A549 treated with dexamethasone at 1 μM for 4 hours (cell line): ENCODE data around the gene MYO19. TPM values are rescaled to one million over a fixed set of nuclear protein-coding genes. Genes with fewer than 3 reads are reported as not detected.

Experiments used
- total RNA-seq: library from RNA; stranded (reverse); fragments of 200-300 nt; extraction: Qiagen RNA extraction; gene quantifications from 5 replicates; pipeline ENCODE4 v1.2.3, GENCODE V29; 2022

The MYO19 gene, protein sequence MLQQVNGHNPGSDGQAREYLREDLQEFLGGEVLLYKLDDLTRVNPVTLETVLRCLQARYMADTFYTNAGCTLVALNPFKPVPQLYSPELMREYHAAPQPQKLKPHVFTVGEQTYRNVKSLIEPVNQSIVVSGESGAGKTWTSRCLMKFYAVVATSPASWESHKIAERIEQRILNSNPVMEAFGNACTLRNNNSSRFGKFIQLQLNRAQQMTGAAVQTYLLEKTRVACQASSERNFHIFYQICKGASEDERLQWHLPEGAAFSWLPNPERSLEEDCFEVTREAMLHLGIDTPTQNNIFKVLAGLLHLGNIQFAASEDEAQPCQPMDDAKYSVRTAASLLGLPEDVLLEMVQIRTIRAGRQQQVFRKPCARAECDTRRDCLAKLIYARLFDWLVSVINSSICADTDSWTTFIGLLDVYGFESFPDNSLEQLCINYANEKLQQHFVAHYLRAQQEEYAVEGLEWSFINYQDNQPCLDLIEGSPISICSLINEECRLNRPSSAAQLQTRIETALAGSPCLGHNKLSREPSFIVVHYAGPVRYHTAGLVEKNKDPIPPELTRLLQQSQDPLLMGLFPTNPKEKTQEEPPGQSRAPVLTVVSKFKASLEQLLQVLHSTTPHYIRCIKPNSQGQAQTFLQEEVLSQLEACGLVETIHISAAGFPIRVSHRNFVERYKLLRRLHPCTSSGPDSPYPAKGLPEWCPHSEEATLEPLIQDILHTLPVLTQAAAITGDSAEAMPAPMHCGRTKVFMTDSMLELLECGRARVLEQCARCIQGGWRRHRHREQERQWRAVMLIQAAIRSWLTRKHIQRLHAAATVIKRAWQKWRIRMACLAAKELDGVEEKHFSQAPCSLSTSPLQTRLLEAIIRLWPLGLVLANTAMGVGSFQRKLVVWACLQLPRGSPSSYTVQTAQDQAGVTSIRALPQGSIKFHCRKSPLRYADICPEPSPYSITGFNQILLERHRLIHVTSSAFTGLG
- total RNA-seq: 47.5 to 61.1 TPM (median 56.7 TPM) in 5 replicates

DNA sequence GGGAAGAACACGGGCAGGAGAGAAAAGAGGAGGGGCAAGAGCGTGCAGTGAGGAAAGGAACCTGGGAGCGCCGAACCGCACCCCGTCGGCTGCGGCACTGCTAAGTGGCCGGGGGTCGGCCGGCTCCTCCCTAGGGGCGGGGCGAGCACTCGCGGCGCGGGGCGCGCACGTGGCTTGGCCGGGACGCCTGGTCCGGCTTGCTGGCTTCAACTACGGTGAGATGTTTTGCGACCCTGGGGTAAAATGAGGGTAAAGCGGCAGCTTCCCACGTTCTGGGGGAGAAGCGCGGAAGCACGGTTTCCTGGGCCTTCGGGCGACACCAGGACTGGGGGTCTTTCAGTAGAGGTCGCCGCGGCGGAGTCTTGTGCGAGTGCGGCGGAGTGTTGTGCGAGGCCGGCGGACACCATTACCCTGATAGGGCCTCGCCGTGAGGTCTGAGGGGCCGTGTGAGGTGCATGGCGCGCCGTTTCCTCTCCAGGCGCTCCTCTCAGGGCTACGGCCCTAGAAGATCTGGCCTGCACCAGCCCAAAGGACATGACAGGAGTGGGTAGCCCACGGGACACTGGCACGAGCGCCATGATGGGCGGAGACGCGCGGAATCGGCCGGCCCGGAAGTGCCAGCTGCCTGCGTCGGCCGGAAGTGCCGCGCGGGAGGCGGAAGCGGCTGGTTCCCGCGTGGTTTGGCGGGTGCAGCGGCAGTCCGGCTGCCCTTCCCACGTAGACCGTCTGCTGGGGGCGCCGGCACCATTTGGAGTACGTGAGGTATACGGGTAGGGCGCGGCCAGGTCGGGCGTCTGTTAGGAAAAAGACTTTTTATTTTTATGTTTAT is at the start of gene MYO19, which contains the start of gene PIGW:
Gene MYO19 (minus strand): TSS at position 29 of the 829 bp plus-strand sequence. CDS start 2,330 bp downstream, outside the sequence.
Gene PIGW (plus strand): TSS at position 148 of the 829 bp plus-strand sequence. CDS start 2,115 bp downstream, outside the sequence.

DNA sequence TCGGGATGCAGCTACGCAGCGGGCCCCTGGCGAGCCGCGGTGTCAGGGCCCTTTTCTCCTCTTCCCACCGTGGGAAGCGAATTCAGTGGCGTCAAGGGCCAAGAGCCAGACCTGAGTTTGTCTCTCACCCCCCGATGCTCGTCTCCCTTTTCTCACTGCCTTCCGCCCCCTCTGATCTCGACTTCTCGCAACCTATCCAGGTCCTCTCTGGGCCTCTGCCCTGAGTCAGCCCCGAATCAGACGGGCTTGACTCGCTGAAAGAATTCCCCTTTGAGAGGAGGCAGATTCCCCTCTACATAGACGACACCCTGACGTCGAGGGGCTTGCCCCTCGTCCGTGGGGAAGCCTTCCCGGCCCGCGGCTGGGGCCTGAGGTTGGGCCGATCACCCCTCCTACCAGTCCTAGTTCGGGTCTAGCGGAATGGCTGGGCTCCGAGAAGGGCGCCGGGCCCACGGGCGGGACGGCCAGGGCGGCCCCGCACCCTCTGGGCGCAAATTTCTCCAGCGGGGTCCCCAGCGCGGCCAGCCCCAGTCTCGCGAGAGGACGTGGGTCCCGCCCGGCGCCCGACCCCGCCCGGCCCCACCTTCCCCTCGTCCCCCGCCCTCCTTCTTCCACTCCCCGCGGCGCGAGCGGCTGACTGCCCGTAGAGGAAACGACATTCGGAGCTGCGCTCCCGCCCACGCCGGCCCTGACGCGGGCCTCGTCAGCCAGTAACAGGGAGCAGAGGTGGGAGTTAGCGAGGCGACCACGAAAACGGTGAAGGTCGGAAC is 9.8 kb upstream of the MYO19 start, which contains the start of gene GGNBP2:
Gene GGNBP2 (plus strand): TSS at position 613 of the 770 bp plus-strand sequence. CDS start 806 bp downstream, outside the sequence.

DNA sequence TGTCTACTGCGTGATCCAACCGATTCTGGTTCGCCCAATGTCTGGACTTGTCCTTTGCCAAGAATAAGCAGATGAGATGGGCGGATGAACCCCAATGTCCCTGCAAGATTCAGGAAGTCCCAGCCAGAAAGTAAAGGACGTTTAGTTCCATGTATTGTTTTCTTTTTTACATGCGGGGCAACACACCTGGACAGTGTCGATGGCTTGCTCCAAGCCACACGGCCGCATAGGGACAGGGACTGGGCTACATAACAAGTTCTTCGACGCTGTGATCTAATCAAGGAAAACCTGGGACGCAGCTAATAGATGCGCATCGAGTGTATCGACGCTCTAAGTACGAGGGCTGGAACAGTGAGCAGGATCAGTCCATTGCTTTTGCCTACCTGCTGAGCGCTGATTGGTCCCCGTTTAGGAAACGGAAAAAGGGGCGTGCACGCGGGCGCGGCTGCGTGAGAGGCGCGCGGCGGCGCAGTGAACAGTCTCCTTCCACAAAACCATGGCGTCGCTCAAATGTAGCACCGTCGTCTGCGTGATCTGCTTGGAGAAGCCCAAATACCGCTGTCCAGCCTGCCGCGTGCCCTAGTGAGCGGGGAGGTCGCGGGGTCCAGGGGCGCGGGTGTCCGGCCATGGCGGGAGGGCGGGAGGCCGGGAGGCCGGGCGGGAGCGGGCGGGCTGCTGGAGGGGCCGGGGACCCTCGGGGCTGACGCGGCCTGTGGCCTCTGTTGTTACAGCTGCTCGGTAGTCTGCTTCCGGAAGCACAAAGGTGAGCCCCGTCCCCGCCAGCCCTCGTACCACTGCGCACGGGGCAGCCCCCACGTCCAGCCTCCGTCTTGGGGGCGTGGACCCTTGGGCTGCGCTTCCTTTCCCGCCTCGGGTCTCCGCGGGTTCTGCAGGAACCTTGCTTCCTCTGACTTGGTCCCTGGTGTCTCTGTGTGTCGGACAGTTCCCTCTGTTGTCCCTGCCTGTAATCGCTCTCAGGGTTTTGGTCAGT is 48.2 kb downstream of the MYO19 start, which contains the start of gene ZNHIT3:
Gene ZNHIT3 (plus strand): TSS at position 478 of the 991 bp plus-strand sequence. CDS start 19 bp downstream, at position 497.

Other genes starting within 250 kb of the MYO19 start
- gene TBC1D3G, start 211.0 kb downstream of the MYO19 start, total RNA-seq: not detected in 5 replicates
- not detected in 5 replicates for gene TBC1D3H, start 146.4 kb downstream of the MYO19 start, total RNA-seq
- gene ZNHIT3, start 48.2 kb downstream of the MYO19 start, total RNA-seq: 70.4 to 86.4 TPM (median 74.6 TPM) in 5 replicates
- 24.6 to 27.9 TPM (median 25.8 TPM) in 5 replicates for gene PIGW, start 119 bp upstream of the MYO19 start, total RNA-seq
- gene GGNBP2, start 10.1 kb upstream of the MYO19 start, total RNA-seq: 57.0 to 69.6 TPM (median 62.7 TPM) in 5 replicates
- 6.0 to 9.2 TPM (median 8.7 TPM) in 5 replicates for gene DHRS11, start 57.0 kb upstream of the MYO19 start, total RNA-seq
- gene MRM1, start 66.7 kb upstream of the MYO19 start, total RNA-seq: 10.2 to 15.6 TPM (median 14.8 TPM) in 5 replicates